Neural cell (in vitro differentiated cells): ENCODE measurements around the gene CTSV.
"Not testable (repeated sequence)": the region's sequence is repeated elsewhere in the genome, so short reads cannot be mapped to it uniquely, and the experiment has no call there.

Experiments used
- EP300 ChIP-seq: fragments of 450-650 bp; conservative IDR thresholded peaks from 2 replicates; pipeline ENCODE4 v1.6.1; 2014; ENCODE audit warnings: antibody characterized with exemption, mild to moderate bottlenecking, moderate library complexity; ENCODE audit not compliant: poor library complexity, severe bottlenecking
- EZH2 ChIP-seq: fragments of 200-600, 300-800 bp; shearing (Covaris generic), sonication (generic); IDR thresholded peaks from 2 replicates; pipeline ENCODE4 v1.6.1; 2014; ENCODE audit warnings: antibody characterized with exemption, low read length, borderline replicate concordance, mild to moderate bottlenecking; ENCODE audit not compliant: insufficient read depth, poor library complexity, severe bottlenecking
- POLR2AphosphoS5 ChIP-seq: IDR thresholded peaks from 2 replicates; pipeline ENCODE4 v1.6.1; 2012
- RAD21 ChIP-seq: fragments of 450-650 bp; conservative IDR thresholded peaks from 2 replicates; pipeline ENCODE4 v1.6.1; 2014; ENCODE audit warnings: antibody characterized with exemption, mild to moderate bottlenecking, moderate library complexity
- SMC3 ChIP-seq: fragments of 450-650 bp; conservative IDR thresholded peaks from 2 replicates; pipeline ENCODE4 v1.6.1; 2014; ENCODE audit warnings: antibody characterized with exemption, mild to moderate bottlenecking, moderate library complexity; ENCODE audit not compliant: poor library complexity
- TAF1 ChIP-seq: IDR thresholded peaks from 2 replicates; pipeline ENCODE4 v1.6.1; 2012; ENCODE audit warnings: low read depth
- TF ChIP-seq, protein P1 (sequence below): fragments of 450-650 bp; IDR thresholded peaks from 2 replicates; pipeline ENCODE4 v1.5.1; 2014; ENCODE audit warnings: antibody characterized with exemption, mild to moderate bottlenecking, moderate library complexity; ENCODE audit not compliant: poor library complexity, severe bottlenecking
- TF ChIP-seq, protein P2 (sequence below): IDR thresholded peaks from 2 replicates; pipeline ENCODE4 v1.6.1; 2012; ENCODE audit warnings: borderline replicate concordance

DNA sequence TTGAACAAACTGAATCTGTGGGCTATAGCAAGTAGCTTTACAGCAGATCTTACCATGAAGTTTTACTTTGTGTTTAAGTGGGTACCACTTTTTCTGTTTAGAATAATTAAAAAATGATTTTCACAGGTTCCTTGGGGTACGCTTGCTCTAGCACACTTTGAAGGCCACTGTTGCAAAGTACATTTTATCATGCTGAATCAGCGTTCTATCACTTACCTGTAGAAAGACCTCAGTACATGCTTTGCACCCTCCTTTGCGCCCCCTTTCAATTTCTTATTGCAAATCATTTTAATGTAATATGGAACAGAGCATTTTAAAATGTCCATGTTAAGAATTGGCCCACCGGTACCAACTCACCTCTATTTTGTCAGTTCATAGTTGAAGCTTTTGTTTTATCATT, 31.4 kb upstream of the CTSV start:
- not testable (repeated sequence) for TF ChIP-seq RAD21, SMC3, POLR2AphosphoS5, EP300, EZH2, TAF1
- TF ChIP-seq, protein P1, sequence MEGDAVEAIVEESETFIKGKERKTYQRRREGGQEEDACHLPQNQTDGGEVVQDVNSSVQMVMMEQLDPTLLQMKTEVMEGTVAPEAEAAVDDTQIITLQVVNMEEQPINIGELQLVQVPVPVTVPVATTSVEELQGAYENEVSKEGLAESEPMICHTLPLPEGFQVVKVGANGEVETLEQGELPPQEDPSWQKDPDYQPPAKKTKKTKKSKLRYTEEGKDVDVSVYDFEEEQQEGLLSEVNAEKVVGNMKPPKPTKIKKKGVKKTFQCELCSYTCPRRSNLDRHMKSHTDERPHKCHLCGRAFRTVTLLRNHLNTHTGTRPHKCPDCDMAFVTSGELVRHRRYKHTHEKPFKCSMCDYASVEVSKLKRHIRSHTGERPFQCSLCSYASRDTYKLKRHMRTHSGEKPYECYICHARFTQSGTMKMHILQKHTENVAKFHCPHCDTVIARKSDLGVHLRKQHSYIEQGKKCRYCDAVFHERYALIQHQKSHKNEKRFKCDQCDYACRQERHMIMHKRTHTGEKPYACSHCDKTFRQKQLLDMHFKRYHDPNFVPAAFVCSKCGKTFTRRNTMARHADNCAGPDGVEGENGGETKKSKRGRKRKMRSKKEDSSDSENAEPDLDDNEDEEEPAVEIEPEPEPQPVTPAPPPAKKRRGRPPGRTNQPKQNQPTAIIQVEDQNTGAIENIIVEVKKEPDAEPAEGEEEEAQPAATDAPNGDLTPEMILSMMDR, result not testable (repeated sequence)
- TF ChIP-seq, protein P2, sequence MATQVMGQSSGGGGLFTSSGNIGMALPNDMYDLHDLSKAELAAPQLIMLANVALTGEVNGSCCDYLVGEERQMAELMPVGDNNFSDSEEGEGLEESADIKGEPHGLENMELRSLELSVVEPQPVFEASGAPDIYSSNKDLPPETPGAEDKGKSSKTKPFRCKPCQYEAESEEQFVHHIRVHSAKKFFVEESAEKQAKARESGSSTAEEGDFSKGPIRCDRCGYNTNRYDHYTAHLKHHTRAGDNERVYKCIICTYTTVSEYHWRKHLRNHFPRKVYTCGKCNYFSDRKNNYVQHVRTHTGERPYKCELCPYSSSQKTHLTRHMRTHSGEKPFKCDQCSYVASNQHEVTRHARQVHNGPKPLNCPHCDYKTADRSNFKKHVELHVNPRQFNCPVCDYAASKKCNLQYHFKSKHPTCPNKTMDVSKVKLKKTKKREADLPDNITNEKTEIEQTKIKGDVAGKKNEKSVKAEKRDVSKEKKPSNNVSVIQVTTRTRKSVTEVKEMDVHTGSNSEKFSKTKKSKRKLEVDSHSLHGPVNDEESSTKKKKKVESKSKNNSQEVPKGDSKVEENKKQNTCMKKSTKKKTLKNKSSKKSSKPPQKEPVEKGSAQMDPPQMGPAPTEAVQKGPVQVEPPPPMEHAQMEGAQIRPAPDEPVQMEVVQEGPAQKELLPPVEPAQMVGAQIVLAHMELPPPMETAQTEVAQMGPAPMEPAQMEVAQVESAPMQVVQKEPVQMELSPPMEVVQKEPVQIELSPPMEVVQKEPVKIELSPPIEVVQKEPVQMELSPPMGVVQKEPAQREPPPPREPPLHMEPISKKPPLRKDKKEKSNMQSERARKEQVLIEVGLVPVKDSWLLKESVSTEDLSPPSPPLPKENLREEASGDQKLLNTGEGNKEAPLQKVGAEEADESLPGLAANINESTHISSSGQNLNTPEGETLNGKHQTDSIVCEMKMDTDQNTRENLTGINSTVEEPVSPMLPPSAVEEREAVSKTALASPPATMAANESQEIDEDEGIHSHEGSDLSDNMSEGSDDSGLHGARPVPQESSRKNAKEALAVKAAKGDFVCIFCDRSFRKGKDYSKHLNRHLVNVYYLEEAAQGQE, result not testable (repeated sequence)
